Activated CD4-positive, alpha-beta T cell treated with anti-CD3 and anti-CD28 coated beads, Interleukin-10, Interleukin-2, amounts not matched to agents 100 ng/mL and 50 ng/mL, durations not matched to agents 16 hours and 8 hours (primary cell): Measurements from ENCODE around the gene ARL14EP.

Experiments used
- DNase-seq: peaks from one replicate; pipeline ENCODE4 v3.0.0-alpha.2; 2020

ARL14EP gene

GRCh38 chr11:30328681-30329080 is 5.8 kb downstream of the ARL14EP start:
- no peak for DNase-seq

- peak; percentile 32 for DNase-seq
These were observed 6.4 kb downstream of the ARL14EP start for GRCh38 chr11:30329150-30329940.

GRCh38 chr11:30333405-30333804 is 10.5 kb downstream of the ARL14EP start:
- DNase-seq, result peak; percentile 16

- no peak for DNase-seq
These were observed 19.8 kb downstream of the ARL14EP start for GRCh38 chr11:30342736-30343166.

- DNase-seq, result no peak
These were observed 21.2 kb downstream of the ARL14EP start for GRCh38 chr11:30344085-30344484.

- DNase-seq, result no peak
These were observed 22.7 kb downstream of the ARL14EP start for GRCh38 chr11:30345644-30346043.

- peak; percentile 64 for DNase-seq
These were observed 23.3 kb downstream of the ARL14EP start for GRCh38 chr11:30346068-30346688.

GRCh38 chr11:30348035-30348434 is 25.1 kb downstream of the ARL14EP start:
- no peak for DNase-seq

- no peak for DNase-seq
These were observed 27.0 kb downstream of the ARL14EP start for GRCh38 chr11:30349885-30350284.

GRCh38 chr11:30350384-30350783 is 27.5 kb downstream of the ARL14EP start:
- no peak for DNase-seq

GRCh38 chr11:30351061-30351460 is 28.2 kb downstream of the ARL14EP start:
- no peak for DNase-seq

- DNase-seq, result no peak
These were observed 33.5 kb downstream of the ARL14EP start for GRCh38 chr11:30356391-30356790.

GRCh38 chr11:30357872-30358271 is 35.0 kb downstream of the ARL14EP start:
- no peak for DNase-seq

GRCh38 chr11:30358536-30358935 is 35.6 kb downstream of the ARL14EP start:
- no peak for DNase-seq

GRCh38 chr11:30360741-30361140 is 37.8 kb downstream of the ARL14EP start:
- DNase-seq, result no peak

GRCh38 chr11:30364139-30364836 is 41.4 kb downstream of the ARL14EP start:
- no peak for DNase-seq

- no peak for DNase-seq
These were observed 42.1 kb downstream of the ARL14EP start for GRCh38 chr11:30364837-30365482.

GRCh38 chr11:30365793-30366517 is 43.1 kb downstream of the ARL14EP start:
- no peak for DNase-seq

- no peak for DNase-seq
These were observed 45.5 kb downstream of the ARL14EP start for GRCh38 chr11:30368394-30368793.

- no peak for DNase-seq
These were observed 47.3 kb downstream of the ARL14EP start for GRCh38 chr11:30370164-30370563.

- no peak for DNase-seq
These were observed 54.4 kb downstream of the ARL14EP start for GRCh38 chr11:30377347-30377746.

- DNase-seq, result no peak
These were observed 57.9 kb downstream of the ARL14EP start for GRCh38 chr11:30380846-30381245.

- DNase-seq, result no peak
These were observed 59.0 kb downstream of the ARL14EP start for GRCh38 chr11:30381879-30382278.
